Mucosa of descending colon (tissue), 3 donors: ENCODE data around the gene SDF4. TPM values are rescaled to one million over a fixed set of nuclear protein-coding genes. Genes with fewer than 3 reads are reported as not detected.

Experiments
- ATAC-seq: fragments of 200-7000 bp; cut with Tn5 transposase; one replicate; pipeline ENCODE4 v1.9.1; 2020; ENCODE audit warnings: mild to moderate bottlenecking, moderate library complexity
- DNase-seq, 3 donors: peaks; one replicate each; pipeline ENCODE4 v3.0.0-alpha.2; 2020
- H3K36me3 ChIP-seq: fragments of 200-600 bp; one replicate; pipeline ENCODE4 v1.8.0; 2021; ENCODE audit warnings: low read depth, mild to moderate bottlenecking
- H3K4me1 ChIP-seq: fragments of 200-600 bp; one replicate; pipeline ENCODE4 v1.8.0; 2021; ENCODE audit warnings: low read depth, mild to moderate bottlenecking
- H3K4me3 ChIP-seq: fragments of 200-600 bp; one replicate; pipeline ENCODE4 v1.8.0; 2021; ENCODE audit warnings: mild to moderate bottlenecking
- H3K9me3 ChIP-seq: fragments of 200-600 bp; one replicate; pipeline ENCODE4 v1.8.0; 2021; ENCODE audit warnings: mild to moderate bottlenecking
- CTCF ChIP-seq: fragments of 200-600 bp; IDR thresholded peaks from one replicate; pipeline ENCODE4 v1.8.0; 2022; ENCODE audit warnings: antibody characterized with exemption, mild to moderate bottlenecking
- intact Hi-C, 2 donors: fragments of 100-400 bp; cut with DNase I in 1 of 2; cut with micrococcal nuclease in 1 of 2; formaldehyde crosslinking; loops; one replicate each; pipeline versions ENCODE4 v1.11.0 to v1.11.1; 2022; cut with DNase I, micrococcal nuclease
- total RNA-seq, 3 donors: library from RNA; stranded (reverse); fragmentation: NEBNext Ultra II Directional in 2 of 3; extraction: Animal tissue kit (Norgen Biotek cat#: 25700) in 2 of 3; gene quantifications; one replicate each; pipeline versions ENCODE4 v1.2.1 to v1.2.4, GENCODE V29; 2021 to 2023
- donor health status: DM: no; HTN: no; CAD: no; lungs with moderate emphysema.
- donor health status: DM: no; HTN: no; CAD: no.
- donor health status: DM: no; HTN: yes; CAD: no.

Gene SDF4
- total RNA-seq, 3 donors from 2014 or later, result 169 to 257 (median 226) TPM

GRCh38 chr1:1259119-1259488 is 27.3 kb upstream of the SDF4 start:
- ATAC-seq (no peak), DNase-seq (peak in 1 of 3 donors; percentile 44)
- Histone ChIP-seq H3K4me1 (no peaks in the 10 kb centered on the region), H3K4me3 (no peak overlapping the region), H3K36me3 (peaks cover 6% of the 10 kb centered on the region), H3K9me3 (no peaks in the 10 kb centered on the region)
- intact Hi-C loops, result loop anchor here in 1 of 2 donors (10.0 kb wide), 1 partner anchor 134 kb away; no protein-coding TSS in a partner anchor
- TF ChIP-seq CTCF, result no peak

GRCh38 chr1:1256956-1257871 is 25.4 kb upstream of the SDF4 start:
- DNase-seq (peak in 1 of 3 donors; percentile 49), ATAC-seq (no peak)
- peaks cover 6% of the 10 kb centered on the region for H3K36me3 ChIP-seq
- no peaks in the 10 kb centered on the region for H3K9me3 ChIP-seq
- no peak for TF ChIP-seq CTCF
- intact Hi-C loops, result loop anchor here in 1 of 2 donors (10.0 kb wide), 1 partner anchor 132 kb away; no protein-coding TSS in a partner anchor
- no peak overlapping the region for H3K4me3 ChIP-seq
- H3K4me1 ChIP-seq, result no peaks in the 10 kb centered on the region

- no peak overlapping the region for H3K4me3 ChIP-seq
- intact Hi-C loops, result loop anchor here in 1 of 2 donors (10.0 kb wide), 1 partner anchor 131 kb away; no protein-coding TSS in a partner anchor
- H3K36me3 ChIP-seq, result peaks cover 6% of the 10 kb centered on the region
- ATAC-seq, result no peak
- no peak for TF ChIP-seq CTCF
- DNase-seq, result no peak
- no peaks in the 10 kb centered on the region for H3K9me3 ChIP-seq
- H3K4me1 ChIP-seq, result no peaks in the 10 kb centered on the region
Observed at GRCh38 chr1:1255611-1256010, 23.8 kb upstream of the SDF4 start.

GRCh38 chr1:1255078-1255477 is 23.3 kb upstream of the SDF4 start:
- no peak for DNase-seq
- no peak for ATAC-seq

GRCh38 chr1:1254667-1254998 is 22.8 kb upstream of the SDF4 start:
- ATAC-seq (no peak), DNase-seq (no peak)
- no peak for TF ChIP-seq CTCF
- intact Hi-C loops, result loop anchor here in 1 of 2 donors (10.0 kb wide), 1 partner anchor 130 kb away; no protein-coding TSS in a partner anchor
- no peaks in the 10 kb centered on the region for H3K4me1 ChIP-seq
- no peaks in the 10 kb centered on the region for H3K9me3 ChIP-seq
- peaks cover 6% of the 10 kb centered on the region for H3K36me3 ChIP-seq
- H3K4me3 ChIP-seq, result no peak overlapping the region

More at GRCh38 chr1:1255078-1255477, 23.3 kb upstream of the SDF4 start:
- Histone ChIP-seq H3K4me3 (no peak overlapping the region), H3K9me3 (no peaks in the 10 kb centered on the region), H3K36me3 (peaks cover 6% of the 10 kb centered on the region), H3K4me1 (no peaks in the 10 kb centered on the region)
- intact Hi-C loops, result loop anchor here in 1 of 2 donors (10.0 kb wide), 1 partner anchor 130 kb away; no protein-coding TSS in a partner anchor
- no peak for TF ChIP-seq CTCF
